Esophagus mucosa (tissue), 1 donor: Measurements from ENCODE around the gene GGNBP2. TPM values are rescaled to one million over a fixed set of nuclear protein-coding genes. Genes with fewer than 3 reads are reported as not detected.
A peak's percentile ranks its signal among the peaks of the same experiment; 100 is the strongest.

Experiments
- ATAC-seq: fragments of 200-7000 bp; cut with Tn5 transposase; one replicate; pipeline ENCODE4 v1.9.1; 2020
- total RNA-seq: library from RNA; stranded (reverse); gene quantifications from one replicate; pipeline ENCODE4 v1.2.4, GENCODE V29; 2023
- donor health status: DM: yes; HTN: yes; CAD: no.

Gene GGNBP2
- total RNA-seq, 1 donor from 2014 or later: 43.6 TPM

DNA sequence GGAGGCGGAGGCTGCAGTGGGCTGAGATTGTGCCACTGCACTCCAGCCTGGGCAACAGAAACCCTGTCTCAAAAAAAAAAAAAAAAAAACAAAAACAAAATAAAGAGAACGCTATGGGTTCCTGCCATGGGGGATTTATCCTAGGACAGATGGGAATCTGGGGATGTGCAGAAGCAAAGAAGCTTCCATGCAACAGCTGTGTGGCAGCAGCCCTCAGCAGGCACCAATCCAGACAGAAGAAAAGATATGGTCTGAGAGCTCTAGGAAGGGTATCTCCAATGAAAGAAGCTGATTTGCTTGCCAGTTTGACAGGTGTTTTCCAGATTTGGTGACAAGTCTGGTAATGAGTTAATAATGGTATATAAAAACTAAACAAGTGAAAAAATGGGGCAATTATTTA is 21.6 kb upstream of the GGNBP2 start:
- no peak for ATAC-seq

DNA sequence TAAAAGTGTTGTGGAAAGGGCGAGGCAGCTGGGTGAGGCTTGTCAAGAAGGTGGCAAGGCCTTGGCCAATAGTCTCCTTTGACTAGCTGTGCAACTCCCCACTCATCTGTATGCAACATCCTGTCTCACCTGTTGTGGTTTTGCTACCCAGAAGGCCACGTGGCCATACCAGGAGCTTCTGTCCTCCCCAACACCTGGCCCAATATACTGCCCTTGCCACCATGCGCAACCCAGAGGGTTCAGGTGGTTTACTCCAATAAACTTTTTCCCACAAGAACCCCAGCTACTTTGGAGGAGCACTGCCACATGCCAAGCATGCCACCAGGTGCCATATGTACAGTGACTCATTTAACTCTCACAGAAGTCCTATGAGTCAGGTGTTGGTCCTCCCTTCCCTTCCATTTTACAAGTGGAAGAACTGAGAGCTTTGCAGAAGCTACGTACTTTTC is 20.3 kb upstream of the GGNBP2 start:
- ATAC-seq: peak; percentile 70

DNA sequence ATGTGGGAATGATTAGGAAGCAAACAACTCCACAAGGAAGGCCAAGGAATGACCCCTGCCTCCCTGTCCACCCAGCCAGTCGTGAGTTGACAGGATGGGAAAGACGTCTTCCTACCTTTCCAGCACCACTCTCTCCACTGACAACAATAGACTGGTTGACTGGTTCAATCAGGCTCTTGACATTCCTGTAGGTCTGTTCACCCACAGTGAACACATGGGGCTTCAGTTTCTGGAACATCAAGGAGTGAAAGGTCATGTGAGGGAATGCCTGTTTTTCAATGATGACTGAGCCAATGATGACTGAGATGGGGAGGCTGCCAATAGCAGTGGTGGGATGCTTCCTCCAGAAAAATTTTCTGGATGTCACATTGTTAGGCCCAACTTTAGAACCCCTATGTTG is 19.6 kb upstream of the GGNBP2 start:
- no peak for ATAC-seq

GRCh38 chr17:36525888-36526287 is 18.8 kb upstream of the GGNBP2 start:
- ATAC-seq: no peak

DNA sequence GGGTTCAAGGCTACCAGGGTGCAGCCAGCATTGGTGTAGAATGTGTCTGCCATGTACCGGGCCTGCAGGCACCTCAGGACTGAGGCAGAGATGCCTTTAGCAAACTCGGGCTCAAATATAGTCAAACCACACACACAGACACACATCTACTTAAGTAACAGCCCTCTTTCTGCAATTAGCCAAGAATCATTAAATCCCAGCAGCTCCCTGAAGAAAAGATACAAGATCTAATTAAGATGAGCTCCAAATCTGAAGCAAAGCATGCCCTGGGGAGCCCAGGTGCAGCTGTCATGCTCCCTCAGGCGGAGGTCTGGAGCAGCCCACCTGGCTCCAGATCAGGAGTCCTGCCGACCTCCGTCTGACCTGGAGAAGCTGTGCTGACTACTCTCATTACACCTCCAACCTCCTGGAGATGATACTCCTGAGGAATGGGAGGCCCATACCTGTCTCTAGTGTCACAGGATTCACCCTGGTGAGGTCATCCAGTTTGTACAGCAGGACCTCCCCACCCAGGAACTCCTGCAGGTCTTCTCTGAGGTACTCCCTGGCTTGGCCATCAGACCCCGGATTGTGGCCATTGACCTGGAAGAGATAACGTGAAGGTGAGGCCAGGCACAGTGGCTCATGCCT is 17.0 kb upstream of the GGNBP2 start:
- no peak for ATAC-seq

DNA sequence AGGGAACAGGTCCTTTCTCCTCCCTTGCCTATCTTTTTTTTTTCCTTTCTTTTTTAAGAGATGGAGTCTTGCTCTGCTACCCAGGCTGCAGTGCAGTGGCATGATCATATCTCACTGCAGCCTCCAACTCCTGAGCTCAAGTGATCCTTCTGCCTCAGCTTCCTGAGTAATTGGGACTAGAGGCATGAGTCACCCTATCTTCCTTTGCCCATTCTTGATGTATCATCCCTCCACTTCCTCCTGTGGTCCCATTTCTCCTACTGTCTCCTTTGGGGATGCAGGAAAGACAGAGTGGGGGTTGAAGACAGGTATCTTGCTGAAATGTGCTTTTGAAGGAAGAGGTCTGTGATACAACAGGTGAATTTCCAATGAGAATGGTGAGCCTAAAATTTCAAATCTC is 15.6 kb upstream of the GGNBP2 start:
- ATAC-seq: no peak

DNA sequence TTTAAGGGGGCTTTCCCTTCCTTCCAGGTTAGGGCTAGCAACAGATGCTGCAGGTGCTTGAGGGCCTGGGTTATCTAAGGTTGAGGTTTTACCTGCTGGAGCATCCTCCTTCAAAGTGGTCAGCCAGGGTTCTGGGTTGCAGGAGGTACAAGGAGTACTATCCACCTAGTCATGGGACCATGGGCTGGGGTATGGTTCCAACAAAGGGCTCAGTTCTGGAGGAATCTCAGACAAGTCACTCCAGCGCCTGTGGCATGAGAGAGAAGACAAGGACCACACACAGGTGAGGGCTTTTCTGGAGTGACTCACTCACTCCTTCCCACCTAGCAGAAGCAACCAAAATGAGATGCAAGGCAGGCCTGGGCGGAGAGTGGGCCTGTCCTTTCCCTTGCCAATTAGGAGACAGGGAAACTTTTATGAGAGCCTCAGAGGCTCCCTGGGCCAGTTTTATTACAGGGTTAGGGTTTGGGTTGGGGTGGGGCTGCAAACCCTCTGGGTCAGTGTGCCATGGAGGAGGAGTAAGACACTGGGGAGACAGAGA is 12.2 kb upstream of the GGNBP2 start:
- peak; percentile 5 for ATAC-seq

DNA sequence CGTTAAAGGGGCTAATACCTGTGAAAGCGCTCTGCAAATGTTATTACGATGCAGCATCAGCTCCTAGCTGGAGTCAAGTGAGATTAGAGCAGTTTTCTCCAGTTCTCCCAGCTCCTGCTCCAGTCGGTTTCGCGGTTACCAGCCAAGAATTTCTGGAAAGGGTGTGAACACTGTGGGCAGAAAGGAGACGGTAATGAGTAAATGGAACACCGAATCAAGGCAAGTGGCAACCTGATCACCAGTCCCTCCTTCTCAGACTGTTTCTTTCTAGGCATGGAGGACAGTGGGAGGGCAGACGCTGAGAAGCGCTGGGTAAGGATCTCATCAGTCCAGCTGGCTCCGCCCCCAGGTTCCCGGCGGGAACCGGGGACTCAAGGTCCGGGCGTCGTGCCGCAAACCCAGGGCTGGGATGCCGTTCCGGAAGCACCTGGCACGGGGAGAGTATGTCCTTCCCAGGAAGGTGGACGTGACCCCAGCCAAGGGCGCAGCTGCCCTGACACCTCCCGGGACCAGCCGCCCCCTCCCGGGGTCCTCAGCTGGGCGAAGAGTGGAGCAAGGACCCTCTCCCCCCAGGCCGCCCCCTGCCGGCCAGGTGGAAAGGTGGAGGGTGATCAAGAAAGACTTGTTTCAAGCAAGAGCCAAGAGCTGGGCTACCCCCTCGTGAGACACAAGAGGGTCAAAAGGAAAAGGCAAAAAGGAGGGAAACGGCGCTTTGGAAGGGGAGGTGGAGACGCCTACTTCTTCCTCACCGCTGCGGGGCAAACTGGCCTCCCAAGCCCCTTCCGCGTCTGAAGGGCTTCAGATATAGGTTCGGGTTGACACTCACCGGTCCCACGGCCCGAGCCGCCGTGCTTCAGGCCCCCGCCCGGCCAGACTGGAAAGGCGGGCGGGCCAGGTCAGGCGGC is 10.5 kb upstream of the GGNBP2 start:
- peak; percentile 77 for ATAC-seq

GRCh38 chr17:36534840-36535668 is 9.7 kb upstream of the GGNBP2 start, which contains the start of the genes MYO19 and PIGW:
MYO19 (minus strand) TSS chr17:36534868; CDS start chr17:36532538, 2,330 bp downstream.
PIGW (plus strand) TSS chr17:36534987; CDS start chr17:36537102, 2,115 bp downstream.
- peak; percentile 91 for ATAC-seq

DNA sequence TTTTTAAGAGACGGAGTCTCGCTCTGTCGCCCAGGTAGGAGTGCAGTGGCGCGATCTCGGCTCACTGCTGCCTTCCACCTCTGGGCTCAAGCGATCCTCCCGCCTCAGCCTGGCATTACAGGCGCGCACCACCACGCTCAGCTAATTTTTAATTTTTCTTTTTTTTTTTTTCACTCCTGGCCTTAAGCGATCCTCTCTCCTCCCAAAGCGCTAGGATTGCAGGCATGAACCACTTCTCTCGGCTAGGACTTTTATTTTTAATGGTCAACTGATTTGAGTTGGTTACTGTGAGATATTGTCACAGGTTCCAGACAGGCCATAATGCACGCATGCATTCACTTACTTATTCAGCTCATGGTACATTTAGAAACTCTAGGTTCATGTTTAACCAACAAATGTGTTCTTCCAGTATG is 9.0 kb upstream of the GGNBP2 start:
- ATAC-seq: no peak

GRCh38 chr17:36540696-36541095 is 4.0 kb upstream of the GGNBP2 start:
- no peak for ATAC-seq

DNA sequence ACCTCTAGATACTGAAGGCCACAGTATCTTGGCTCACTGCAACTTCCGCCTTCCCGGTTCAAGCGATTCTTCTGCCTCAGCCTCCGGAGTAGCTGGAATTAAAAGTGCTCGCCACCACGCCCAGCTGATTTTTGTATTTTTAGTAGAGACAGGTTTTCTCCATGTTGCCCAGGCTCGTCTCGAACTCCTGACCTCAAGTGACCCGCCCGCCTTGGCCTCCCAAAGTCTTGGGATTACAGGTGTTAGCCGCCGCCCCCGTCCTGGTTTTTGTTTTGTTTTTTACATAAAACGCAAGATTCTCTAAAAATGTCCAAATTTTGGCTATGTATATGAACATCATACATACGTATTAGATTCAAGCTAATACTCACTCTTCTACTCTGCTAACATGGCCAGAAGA is 2.0 kb upstream of the GGNBP2 start:
- no peak for ATAC-seq

- ATAC-seq: peak; percentile 2
Observed at GRCh38 chr17:36544044-36544306, 744 bp upstream of the GGNBP2 start.

DNA sequence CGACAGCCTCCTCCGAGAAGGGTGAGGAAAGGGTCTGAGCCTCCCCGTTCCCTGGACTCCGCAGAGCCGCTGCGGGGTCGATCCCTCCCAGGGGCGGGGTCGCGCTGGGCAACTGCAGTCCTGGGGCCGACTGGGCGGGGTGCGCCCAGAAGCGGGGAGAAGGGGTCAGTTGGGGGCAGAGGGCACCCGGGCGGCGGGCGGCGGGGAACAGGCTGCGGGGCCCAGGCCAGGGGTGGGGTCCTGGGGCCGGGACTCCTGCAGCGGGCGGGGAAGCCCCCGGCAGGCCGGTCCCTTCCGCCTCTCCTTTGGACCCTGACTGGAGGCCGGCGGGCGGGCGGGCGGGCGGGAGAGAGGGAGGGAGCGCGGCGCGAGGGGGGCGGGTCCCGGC is 352 bp downstream of the GGNBP2 start:
- ATAC-seq: no peak

DNA sequence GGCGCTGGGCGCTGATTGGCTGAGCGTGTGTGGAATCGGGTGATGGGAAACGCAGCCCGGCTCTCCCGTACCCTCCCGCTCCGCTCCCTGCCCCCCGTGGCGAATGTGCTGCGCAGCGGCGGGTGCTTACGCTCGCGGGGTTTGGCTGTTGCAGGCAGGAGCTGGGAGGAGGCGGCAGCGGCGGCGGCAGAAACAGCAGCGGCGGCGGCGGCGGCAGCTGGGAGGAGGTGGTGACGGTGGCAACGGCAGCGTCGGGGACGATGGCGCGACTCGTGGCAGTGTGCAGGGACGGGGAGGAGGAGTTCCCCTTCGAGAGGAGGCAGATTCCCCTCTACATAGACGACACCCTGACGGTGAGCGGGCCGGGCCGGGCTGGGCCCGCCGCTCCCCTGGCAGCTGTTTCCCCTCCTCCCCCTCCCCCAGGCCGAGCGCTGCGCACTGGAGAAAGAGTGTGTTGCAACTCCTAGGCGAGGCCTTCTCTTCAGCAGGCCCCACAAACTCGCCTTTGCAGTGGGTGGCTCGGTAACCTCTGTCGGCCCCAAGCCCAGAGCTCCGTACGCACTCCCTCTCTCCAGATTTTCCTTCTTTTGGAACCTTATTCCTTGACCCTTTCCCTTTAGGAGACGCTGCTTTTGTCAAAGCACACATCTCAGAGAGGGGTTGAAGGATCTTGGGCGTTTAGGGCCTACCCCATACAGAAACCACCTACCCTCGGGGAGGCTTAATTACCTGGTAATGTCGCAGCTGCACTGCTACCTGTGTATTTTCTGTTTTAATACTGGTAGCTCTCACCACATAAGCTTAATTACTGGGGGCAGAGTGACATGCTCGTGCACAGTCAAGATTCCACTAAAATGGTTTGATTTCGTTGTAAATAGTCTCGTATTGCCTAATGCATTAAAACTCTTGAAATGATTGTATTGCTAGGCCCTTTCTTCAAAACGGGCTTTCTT is 1.0 kb downstream of the GGNBP2 start:
- ATAC-seq: peak; percentile 92

GRCh38 chr17:36546418-36547093 is 1.8 kb downstream of the GGNBP2 start:
- no peak for ATAC-seq

GRCh38 chr17:36547776-36548175 is 3.1 kb downstream of the GGNBP2 start:
- ATAC-seq: no peak

DNA sequence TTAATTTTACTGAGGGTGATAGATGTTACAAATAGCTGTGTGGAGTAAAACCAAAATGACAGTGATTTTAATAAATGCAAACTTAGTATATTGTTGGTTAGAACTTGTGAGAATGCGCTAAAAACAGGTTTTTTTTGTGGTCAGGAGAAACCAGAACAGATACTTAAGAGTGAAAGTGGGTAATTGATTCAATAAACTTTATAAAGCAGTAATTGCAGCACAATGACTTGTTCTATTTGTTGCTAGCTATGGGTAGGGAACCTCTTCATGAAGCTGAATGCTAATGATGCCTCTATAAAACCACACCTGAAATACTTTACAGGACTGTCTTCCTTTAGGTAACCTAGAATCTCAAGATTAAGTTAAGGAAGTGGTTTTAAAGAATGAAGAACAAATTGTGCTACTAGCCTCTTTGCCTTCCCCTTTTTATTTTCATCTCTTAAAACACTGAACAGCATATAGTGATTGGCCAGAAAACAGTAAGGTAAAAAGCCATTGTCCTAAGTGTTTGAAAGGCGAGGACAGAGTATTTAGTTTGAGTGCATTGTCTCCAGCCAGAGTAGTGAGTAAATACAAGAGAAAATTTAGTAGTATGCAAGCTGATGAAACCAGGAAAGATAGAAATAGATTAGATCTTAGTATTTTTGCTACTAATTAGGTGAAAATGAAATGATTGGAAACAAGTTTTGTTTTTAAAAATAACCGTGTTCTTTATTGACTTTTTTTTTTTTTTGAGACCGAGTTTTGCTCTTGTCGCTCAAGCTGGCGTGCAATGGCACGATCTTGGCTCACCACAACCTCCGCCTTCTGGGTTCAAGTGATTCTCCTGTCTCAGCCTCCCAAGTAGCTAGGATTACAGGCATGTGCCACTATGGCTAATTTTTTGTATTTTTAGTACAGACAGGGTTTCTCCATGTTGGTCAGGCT is 6.0 kb downstream of the GGNBP2 start:
- peak; percentile 18 for ATAC-seq

DNA sequence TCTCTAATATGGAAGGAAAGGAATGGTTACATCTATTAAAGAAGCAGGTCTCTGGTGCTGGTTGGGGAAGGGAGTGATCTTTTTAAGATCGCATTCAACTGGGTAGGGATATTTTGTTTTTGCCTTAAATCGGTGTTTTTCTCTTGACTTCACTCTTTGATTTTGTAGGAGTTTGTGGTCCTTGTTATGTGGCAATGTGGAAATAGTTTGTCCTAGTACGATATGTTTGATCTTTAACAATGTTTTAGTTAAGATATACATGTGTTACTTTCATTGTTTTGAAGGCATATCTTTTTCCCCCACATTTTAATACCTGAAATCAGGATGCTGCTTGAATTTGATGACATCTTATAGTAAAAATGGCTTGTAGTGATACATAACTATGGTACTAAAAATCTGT is 8.7 kb downstream of the GGNBP2 start:
- no peak for ATAC-seq

DNA sequence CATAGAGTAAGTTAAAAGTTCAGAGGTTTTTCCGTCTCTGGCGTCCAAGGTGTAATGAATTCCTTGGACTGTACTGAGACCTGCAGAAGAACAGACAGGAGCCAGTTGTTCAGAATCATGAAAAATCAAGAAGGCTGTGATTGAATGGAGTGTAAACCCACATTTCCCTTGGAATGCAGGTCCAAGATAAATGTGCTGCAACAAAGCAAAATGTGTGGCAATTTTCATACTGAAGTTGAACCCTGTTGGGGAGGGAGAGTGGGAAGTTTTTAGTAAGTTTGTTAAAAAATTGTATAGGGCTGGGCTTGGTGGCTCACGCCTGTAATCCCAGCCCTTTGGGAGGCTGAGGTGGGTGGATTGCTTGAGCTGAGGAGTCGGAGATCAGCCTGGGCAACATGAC is 21.4 kb downstream of the GGNBP2 start:
- ATAC-seq: no peak
